HepG2 (cell line): ENCODE measurements around the gene CASKIN1.

Experiments
- CBX5 ChIP-seq: sonication (generic); formaldehyde crosslinking; IDR thresholded peaks from 2 replicates; pipeline ENCODE4 v1.4.0; 2020; ENCODE audit warnings: missing genetic modification reagents, borderline replicate concordance
- GABPA ChIP-seq, 2 experiments: IDR thresholded peaks; 2 replicates each; pipeline ENCODE4 v1.6.1; 2011 to 2016; ENCODE audit warnings: low read depth in 2 of 2, low read length in 1 of 2, missing biosample characterization in 1 of 2, missing genetic modification characterization in 1 of 2
- JUN ChIP-seq: sonication (generic); formaldehyde crosslinking; IDR thresholded peaks from 2 replicates; pipeline ENCODE4 v1.4.0; 2020; ENCODE audit warnings: mild to moderate bottlenecking, missing genetic modification reagents
- POLR2A ChIP-seq, 2 experiments: IDR thresholded peaks; 2 replicates each; pipeline ENCODE4 v1.6.1; 2011; ENCODE audit warnings: low read depth in 2 of 2, low read length in 2 of 2, mild to moderate bottlenecking in 1 of 2, moderate library complexity in 1 of 2; ENCODE audit not compliant: insufficient read depth in 1 of 2
- RELA ChIP-seq: sonication (generic); formaldehyde crosslinking; IDR thresholded peaks from 2 replicates; pipeline ENCODE4 v1.4.0; 2020; ENCODE audit warnings: missing genetic modification reagents
- TAF1 ChIP-seq: sonication (generic); formaldehyde crosslinking; IDR thresholded peaks from 2 replicates; pipeline ENCODE4 v1.4.0; 2020; ENCODE audit warnings: missing genetic modification reagents
- ZNF331 ChIP-seq: sonication (generic); formaldehyde crosslinking; IDR thresholded peaks from 2 replicates; pipeline ENCODE4 v1.4.0; 2020; ENCODE audit warnings: missing genetic modification reagents
- TF ChIP-seq, protein P1 (sequence below): sonication (generic); formaldehyde crosslinking; IDR thresholded peaks from 2 replicates; pipeline ENCODE4 v1.5.0; 2020; ENCODE audit warnings: mild to moderate bottlenecking, missing genetic modification reagents, moderate library complexity
- TF ChIP-seq, protein P2 (sequence below): sonication (generic); formaldehyde crosslinking; IDR thresholded peaks from 2 replicates; pipeline ENCODE4 v1.8.1; 2022; ENCODE audit warnings: mild to moderate bottlenecking, missing genetic modification reagents
- TF ChIP-seq, protein P3 (sequence below): sonication (generic); formaldehyde crosslinking; IDR thresholded peaks from 2 replicates; pipeline ENCODE4 v1.5.0; 2020; ENCODE audit warnings: mild to moderate bottlenecking, missing genetic modification reagents
- TF ChIP-seq, protein P4 (sequence below): sonication (generic); formaldehyde crosslinking; IDR thresholded peaks from 2 replicates; pipeline ENCODE4 v1.8.0; 2022; ENCODE audit warnings: missing genetic modification reagents, mild to moderate bottlenecking, borderline replicate concordance
- TF ChIP-seq, protein P5 (sequence below): sonication (generic); formaldehyde crosslinking; IDR thresholded peaks from 2 replicates; pipeline ENCODE4 v1.4.0; 2020; ENCODE audit warnings: missing genetic modification reagents, borderline replicate concordance

DNA sequence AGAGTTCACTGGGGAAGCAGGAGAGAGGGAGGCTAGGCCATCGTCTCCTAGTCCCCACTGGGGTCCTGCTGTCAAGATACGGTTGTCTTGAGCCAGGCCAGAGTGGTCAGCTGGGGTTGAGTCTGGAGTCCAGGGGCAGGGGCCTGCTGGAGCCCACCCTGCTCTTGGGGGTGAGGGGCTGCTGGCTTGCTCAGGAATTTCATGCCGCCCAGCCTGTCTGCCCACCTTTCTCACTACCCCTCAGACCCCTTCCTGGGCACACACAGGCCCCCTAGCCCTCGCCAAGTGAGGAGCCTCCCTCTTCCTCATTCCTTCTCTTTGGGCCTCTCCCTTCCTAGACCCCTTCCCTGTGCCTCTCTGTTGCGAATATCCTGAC is 39.6 kb downstream of the CASKIN1 start:
- TF ChIP-seq, protein P1, sequence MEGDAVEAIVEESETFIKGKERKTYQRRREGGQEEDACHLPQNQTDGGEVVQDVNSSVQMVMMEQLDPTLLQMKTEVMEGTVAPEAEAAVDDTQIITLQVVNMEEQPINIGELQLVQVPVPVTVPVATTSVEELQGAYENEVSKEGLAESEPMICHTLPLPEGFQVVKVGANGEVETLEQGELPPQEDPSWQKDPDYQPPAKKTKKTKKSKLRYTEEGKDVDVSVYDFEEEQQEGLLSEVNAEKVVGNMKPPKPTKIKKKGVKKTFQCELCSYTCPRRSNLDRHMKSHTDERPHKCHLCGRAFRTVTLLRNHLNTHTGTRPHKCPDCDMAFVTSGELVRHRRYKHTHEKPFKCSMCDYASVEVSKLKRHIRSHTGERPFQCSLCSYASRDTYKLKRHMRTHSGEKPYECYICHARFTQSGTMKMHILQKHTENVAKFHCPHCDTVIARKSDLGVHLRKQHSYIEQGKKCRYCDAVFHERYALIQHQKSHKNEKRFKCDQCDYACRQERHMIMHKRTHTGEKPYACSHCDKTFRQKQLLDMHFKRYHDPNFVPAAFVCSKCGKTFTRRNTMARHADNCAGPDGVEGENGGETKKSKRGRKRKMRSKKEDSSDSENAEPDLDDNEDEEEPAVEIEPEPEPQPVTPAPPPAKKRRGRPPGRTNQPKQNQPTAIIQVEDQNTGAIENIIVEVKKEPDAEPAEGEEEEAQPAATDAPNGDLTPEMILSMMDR (CRISPR knock-in tag) = no peak
- TF ChIP-seq, protein P2, sequence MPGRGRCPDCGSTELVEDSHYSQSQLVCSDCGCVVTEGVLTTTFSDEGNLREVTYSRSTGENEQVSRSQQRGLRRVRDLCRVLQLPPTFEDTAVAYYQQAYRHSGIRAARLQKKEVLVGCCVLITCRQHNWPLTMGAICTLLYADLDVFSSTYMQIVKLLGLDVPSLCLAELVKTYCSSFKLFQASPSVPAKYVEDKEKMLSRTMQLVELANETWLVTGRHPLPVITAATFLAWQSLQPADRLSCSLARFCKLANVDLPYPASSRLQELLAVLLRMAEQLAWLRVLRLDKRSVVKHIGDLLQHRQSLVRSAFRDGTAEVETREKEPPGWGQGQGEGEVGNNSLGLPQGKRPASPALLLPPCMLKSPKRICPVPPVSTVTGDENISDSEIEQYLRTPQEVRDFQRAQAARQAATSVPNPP (CRISPR knock-in tag) = no peak
- no peak for TF ChIP-seq ZNF331 (CRISPR knock-in tag)
- TF ChIP-seq, protein P3, sequence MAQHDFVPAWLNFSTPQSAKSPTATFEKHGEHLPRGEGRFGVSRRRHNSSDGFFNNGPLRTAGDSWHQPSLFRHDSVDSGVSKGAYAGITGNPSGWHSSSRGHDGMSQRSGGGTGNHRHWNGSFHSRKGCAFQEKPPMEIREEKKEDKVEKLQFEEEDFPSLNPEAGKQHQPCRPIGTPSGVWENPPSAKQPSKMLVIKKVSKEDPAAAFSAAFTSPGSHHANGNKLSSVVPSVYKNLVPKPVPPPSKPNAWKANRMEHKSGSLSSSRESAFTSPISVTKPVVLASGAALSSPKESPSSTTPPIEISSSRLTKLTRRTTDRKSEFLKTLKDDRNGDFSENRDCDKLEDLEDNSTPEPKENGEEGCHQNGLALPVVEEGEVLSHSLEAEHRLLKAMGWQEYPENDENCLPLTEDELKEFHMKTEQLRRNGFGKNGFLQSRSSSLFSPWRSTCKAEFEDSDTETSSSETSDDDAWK = no peak
- no peak for TF ChIP-seq RELA (CRISPR knock-in tag)
- TF ChIP-seq, protein P4, sequence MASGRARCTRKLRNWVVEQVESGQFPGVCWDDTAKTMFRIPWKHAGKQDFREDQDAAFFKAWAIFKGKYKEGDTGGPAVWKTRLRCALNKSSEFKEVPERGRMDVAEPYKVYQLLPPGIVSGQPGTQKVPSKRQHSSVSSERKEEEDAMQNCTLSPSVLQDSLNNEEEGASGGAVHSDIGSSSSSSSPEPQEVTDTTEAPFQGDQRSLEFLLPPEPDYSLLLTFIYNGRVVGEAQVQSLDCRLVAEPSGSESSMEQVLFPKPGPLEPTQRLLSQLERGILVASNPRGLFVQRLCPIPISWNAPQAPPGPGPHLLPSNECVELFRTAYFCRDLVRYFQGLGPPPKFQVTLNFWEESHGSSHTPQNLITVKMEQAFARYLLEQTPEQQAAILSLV (CRISPR knock-in tag) = no peak
- TF ChIP-seq TAF1 (CRISPR knock-in tag) = no peak
- TF ChIP-seq, protein P5, sequence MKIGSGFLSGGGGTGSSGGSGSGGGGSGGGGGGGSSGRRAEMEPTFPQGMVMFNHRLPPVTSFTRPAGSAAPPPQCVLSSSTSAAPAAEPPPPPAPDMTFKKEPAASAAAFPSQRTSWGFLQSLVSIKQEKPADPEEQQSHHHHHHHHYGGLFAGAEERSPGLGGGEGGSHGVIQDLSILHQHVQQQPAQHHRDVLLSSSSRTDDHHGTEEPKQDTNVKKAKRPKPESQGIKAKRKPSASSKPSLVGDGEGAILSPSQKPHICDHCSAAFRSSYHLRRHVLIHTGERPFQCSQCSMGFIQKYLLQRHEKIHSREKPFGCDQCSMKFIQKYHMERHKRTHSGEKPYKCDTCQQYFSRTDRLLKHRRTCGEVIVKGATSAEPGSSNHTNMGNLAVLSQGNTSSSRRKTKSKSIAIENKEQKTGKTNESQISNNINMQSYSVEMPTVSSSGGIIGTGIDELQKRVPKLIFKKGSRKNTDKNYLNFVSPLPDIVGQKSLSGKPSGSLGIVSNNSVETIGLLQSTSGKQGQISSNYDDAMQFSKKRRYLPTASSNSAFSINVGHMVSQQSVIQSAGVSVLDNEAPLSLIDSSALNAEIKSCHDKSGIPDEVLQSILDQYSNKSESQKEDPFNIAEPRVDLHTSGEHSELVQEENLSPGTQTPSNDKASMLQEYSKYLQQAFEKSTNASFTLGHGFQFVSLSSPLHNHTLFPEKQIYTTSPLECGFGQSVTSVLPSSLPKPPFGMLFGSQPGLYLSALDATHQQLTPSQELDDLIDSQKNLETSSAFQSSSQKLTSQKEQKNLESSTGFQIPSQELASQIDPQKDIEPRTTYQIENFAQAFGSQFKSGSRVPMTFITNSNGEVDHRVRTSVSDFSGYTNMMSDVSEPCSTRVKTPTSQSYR (CRISPR knock-in tag) = no peak
- peak; percentile 34 to 47; a peak in 1 of 4 replicates for TF ChIP-seq POLR2A (IDR thresholded peaks at IDR 0.05; ENCODE audit: insufficient read depth in 1 of 2, low read depth in 2 of 2, low read length in 2 of 2)
- TF ChIP-seq JUN (CRISPR knock-in tag) = no peak
- TF ChIP-seq CBX5 (CRISPR knock-in tag) = no peak
- no peak for TF ChIP-seq GABPA (IDR thresholded peaks at IDR 0.05; ENCODE audit: low read depth, low read length)
- no peak for TF ChIP-seq GABPA (CRISPR knock-in tag; IDR thresholded peaks at IDR 0.05; ENCODE audit: low read depth)
